NT2/D1 (cell line): Measurements from ENCODE around the gene SMIM3.

ENCODE experiments used
- SUZ12 ChIP-seq: IDR thresholded peaks from 2 replicates; pipeline ENCODE4 v1.6.1; 2011; ENCODE audit not compliant: insufficient read length, insufficient read depth; ENCODE audit errors: extremely low read depth
- YY1 ChIP-seq: IDR thresholded peaks from 2 replicates; pipeline ENCODE4 v1.6.1; 2011; ENCODE audit not compliant: insufficient read length, insufficient read depth

DNA sequence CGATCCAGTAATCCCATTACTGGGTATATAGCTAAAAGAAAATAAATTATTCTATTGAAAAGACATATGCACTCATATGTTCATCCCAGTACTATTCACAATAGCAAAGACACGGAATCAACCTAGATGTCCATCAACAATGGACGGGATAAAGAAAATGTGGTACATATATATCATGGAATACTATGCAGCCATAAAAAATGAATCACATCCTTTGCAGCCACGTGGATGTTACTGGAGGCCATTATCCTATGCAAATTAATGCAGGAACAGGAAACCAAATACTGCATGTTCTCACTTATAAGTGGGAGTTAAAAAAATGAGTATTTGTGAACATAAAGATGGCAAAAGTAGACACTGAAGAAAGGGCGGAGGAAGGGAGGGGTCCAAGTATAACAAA is 51.2 kb downstream of the SMIM3 start:
- TF ChIP-seq YY1 (no peak), SUZ12 (no peak)
